H1 (cell line): Measurements from ENCODE around the gene FOXL1.

Experiments
- CBX5 ChIP-seq: fragments of 300-800, 300-1000 bp; sonication (generic); IDR thresholded peaks from 2 replicates; pipeline ENCODE4 v1.7.1; 2016; ENCODE audit warnings: antibody characterized with exemption, low read length, low read depth
- EZH2 ChIP-seq: fragments of 200-600 bp; sonication (generic); IDR thresholded peaks from 2 replicates; pipeline ENCODE4 v1.7.1; 2012; ENCODE audit warnings: low read depth, mild to moderate bottlenecking, moderate library complexity, low read length, inconsistent platforms; ENCODE audit not compliant: severe bottlenecking
- JUND ChIP-seq: IDR thresholded peaks from 2 replicates; pipeline ENCODE4 v1.6.1; 2011; ENCODE audit warnings: mild to moderate bottlenecking, improper control_type of control experiment, low read length
- NRF1 ChIP-seq: IDR thresholded peaks from 2 replicates; pipeline ENCODE4 v1.6.1; 2011; ENCODE audit warnings: mild to moderate bottlenecking, low read depth, low read length, improper control_type of control experiment
- RNF2 ChIP-seq: fragments of 200-900, 300-1000 bp; sonication (generic); IDR thresholded peaks from 2 replicates; pipeline ENCODE4 v1.7.1; 2016; ENCODE audit warnings: borderline replicate concordance, low read depth, mild to moderate bottlenecking, antibody characterized with exemption, low read length; ENCODE audit not compliant: poor library complexity, severe bottlenecking; ENCODE audit errors: missing control alignments
- TAF1 ChIP-seq: IDR thresholded peaks from 2 replicates; pipeline ENCODE4 v1.6.1; 2011; ENCODE audit warnings: mild to moderate bottlenecking, low read depth, low read length
- YY1 ChIP-seq: IDR thresholded peaks from 2 replicates; pipeline ENCODE4 v1.6.1; 2011; ENCODE audit warnings: low read depth, mild to moderate bottlenecking, low read length
- TF ChIP-seq, protein P1 (sequence below): IDR thresholded peaks from 2 replicates; pipeline ENCODE4 v1.6.1; 2011; ENCODE audit warnings: low read length, improper control_type of control experiment
- TF ChIP-seq, protein P2 (sequence below), 3 experiments: IDR thresholded peaks; 1 replicate in 2 of 3; 2 replicates in 1 of 3; pipeline versions ENCODE4 v1.5.1 to v1.6.1; 2011; ENCODE audit warnings: low read length in 3 of 3, mild to moderate bottlenecking in 3 of 3, inconsistent platforms in 2 of 3, low read depth in 1 of 3, moderate library complexity in 1 of 3; ENCODE audit not compliant: insufficient read depth in 1 of 3; ENCODE audit errors: control extremely low read depth in 1 of 3
- TF ChIP-seq, protein P3 (sequence below): IDR thresholded peaks from 2 replicates; pipeline ENCODE4 v1.6.1; 2012; ENCODE audit warnings: low read length, inconsistent platforms

DNA sequence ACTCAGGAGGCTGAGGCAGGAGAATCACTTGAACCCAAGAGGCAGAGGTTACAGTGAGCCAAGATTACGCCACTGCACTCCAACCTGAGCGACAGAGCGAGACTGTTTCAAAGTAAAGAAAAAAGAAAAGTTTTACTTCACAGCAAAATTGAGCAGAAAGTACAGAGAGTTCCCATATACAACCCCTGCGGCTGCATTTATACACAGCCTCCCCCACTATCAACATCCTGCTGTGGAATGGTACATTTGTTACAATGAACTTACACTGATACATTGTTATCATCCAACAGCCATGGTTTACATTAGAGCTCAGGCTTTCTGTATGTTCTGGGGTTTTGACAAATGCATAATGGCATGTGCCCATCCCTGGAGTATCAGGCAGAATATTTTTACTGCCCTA, 20.8 kb upstream of the FOXL1 start:
- TF ChIP-seq, protein P1, sequence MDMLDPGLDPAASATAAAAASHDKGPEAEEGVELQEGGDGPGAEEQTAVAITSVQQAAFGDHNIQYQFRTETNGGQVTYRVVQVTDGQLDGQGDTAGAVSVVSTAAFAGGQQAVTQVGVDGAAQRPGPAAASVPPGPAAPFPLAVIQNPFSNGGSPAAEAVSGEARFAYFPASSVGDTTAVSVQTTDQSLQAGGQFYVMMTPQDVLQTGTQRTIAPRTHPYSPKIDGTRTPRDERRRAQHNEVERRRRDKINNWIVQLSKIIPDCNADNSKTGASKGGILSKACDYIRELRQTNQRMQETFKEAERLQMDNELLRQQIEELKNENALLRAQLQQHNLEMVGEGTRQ = no peak
- TF ChIP-seq EZH2 = no peak
- TF ChIP-seq, protein P2, sequence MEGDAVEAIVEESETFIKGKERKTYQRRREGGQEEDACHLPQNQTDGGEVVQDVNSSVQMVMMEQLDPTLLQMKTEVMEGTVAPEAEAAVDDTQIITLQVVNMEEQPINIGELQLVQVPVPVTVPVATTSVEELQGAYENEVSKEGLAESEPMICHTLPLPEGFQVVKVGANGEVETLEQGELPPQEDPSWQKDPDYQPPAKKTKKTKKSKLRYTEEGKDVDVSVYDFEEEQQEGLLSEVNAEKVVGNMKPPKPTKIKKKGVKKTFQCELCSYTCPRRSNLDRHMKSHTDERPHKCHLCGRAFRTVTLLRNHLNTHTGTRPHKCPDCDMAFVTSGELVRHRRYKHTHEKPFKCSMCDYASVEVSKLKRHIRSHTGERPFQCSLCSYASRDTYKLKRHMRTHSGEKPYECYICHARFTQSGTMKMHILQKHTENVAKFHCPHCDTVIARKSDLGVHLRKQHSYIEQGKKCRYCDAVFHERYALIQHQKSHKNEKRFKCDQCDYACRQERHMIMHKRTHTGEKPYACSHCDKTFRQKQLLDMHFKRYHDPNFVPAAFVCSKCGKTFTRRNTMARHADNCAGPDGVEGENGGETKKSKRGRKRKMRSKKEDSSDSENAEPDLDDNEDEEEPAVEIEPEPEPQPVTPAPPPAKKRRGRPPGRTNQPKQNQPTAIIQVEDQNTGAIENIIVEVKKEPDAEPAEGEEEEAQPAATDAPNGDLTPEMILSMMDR (IDR thresholded peaks at IDR 0.05; ENCODE audit: control extremely low read depth in 1 of 3, insufficient read depth in 1 of 3, low read depth in 1 of 3, low read length in 3 of 3) = no peak
- TF ChIP-seq, protein P3, sequence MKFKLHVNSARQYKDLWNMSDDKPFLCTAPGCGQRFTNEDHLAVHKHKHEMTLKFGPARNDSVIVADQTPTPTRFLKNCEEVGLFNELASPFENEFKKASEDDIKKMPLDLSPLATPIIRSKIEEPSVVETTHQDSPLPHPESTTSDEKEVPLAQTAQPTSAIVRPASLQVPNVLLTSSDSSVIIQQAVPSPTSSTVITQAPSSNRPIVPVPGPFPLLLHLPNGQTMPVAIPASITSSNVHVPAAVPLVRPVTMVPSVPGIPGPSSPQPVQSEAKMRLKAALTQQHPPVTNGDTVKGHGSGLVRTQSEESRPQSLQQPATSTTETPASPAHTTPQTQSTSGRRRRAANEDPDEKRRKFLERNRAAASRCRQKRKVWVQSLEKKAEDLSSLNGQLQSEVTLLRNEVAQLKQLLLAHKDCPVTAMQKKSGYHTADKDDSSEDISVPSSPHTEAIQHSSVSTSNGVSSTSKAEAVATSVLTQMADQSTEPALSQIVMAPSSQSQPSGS = no peak
- TF ChIP-seq YY1 = no peak
- TF ChIP-seq NRF1 = no peak
- no peak for TF ChIP-seq JUND
- no peak for TF ChIP-seq RNF2
- no peak for TF ChIP-seq CBX5
- TF ChIP-seq TAF1 = no peak
